Smooth muscle cell (in vitro differentiated cells): ENCODE data around the gene RNF145. TPM values are rescaled to one million over a fixed set of nuclear protein-coding genes. Genes with fewer than 3 reads are reported as not detected.

Source experiments
- DNase-seq: peaks from one replicate; lab custom pipeline; 2025; ENCODE audit not compliant: unreplicated experiment; lab: John Stamatoyannopoulos, UW
- H2AFZ ChIP-seq: fragments of 200-600 bp; sonication (generic); 2 replicates; pipeline ENCODE4 v1.6.0; 2016; ENCODE audit warnings: antibody characterized with exemption, low read depth, mild to moderate bottlenecking
- H3F3A ChIP-seq: fragments of 200-600 bp; sonication (generic); 2 replicates; pipeline ENCODE4 v1.6.0; 2017; ENCODE audit warnings: antibody characterized with exemption, low read depth
- H3K27ac ChIP-seq: fragments of 200-600 bp; sonication (generic); 2 replicates; pipeline ENCODE4 v1.5.1; 2016; ENCODE audit warnings: low read depth, mild to moderate bottlenecking
- H3K27me3 ChIP-seq: fragments of 200-600 bp; sonication (generic); 2 replicates; pipeline ENCODE4 v1.6.1; 2016; ENCODE audit warnings: low read depth, mild to moderate bottlenecking
- H3K36me3 ChIP-seq: fragments of 200-600 bp; sonication (generic); 2 replicates; pipeline ENCODE4 v1.5.1; 2016; ENCODE audit warnings: low read depth
- H3K4me1 ChIP-seq: fragments of 200-600 bp; sonication (generic); 2 replicates; pipeline ENCODE4 v1.5.1; 2016; ENCODE audit warnings: low read depth
- H3K4me2 ChIP-seq: fragments of 200-600 bp; sonication (generic); 2 replicates; pipeline ENCODE4 v1.6.0; 2016; ENCODE audit warnings: mild to moderate bottlenecking
- H3K4me3 ChIP-seq: fragments of 200-600 bp; sonication (generic); 2 replicates; pipeline ENCODE4 v1.5.1; 2016; ENCODE audit warnings: mild to moderate bottlenecking
- H3K79me2 ChIP-seq: fragments of 200-600 bp; sonication (generic); 2 replicates; pipeline ENCODE4 v1.6.0; 2016; ENCODE audit warnings: low read depth, mild to moderate bottlenecking
- H3K9ac ChIP-seq: fragments of 200-600 bp; sonication (generic); 2 replicates; pipeline ENCODE4 v1.6.0; 2016; ENCODE audit warnings: low read depth
- H3K9me3 ChIP-seq: fragments of 200-600 bp; sonication (generic); replicated peaks from 2 replicates; pipeline ENCODE4 v1.5.1; 2016; ENCODE audit warnings: low read depth
- H4K20me1 ChIP-seq: fragments of 200-600 bp; sonication (generic); 2 replicates; pipeline ENCODE4 v1.6.0; 2016; ENCODE audit warnings: low read depth
- WGBS: methylation state at CpG from one replicate; pipeline ENCODE4 v1.1.7; 2016; ENCODE audit warnings: low lambda C conversion rate; 5-methylcytosine and 5-hydroxymethylcytosine counted together
- polyA plus RNA-seq: library from polyadenylated mRNA; unstranded; fragments of >200 nt; fragmentation: Nextera tagmentation; extraction: Ambion mirVana; gene quantifications from 2 replicates; pipeline ENCODE4 v1.2.1, GENCODE V29; 2016
- total RNA-seq: library from RNA; depleted of rRNA; stranded (reverse); fragments of >200 nt; gene quantifications from 2 replicates; pipeline ENCODE4 v1.2.3, GENCODE V29; 2014
- TF ChIP-seq, protein P1 (sequence below): fragments of 200-600 bp; sonication (generic); IDR thresholded peaks from 2 replicates; pipeline ENCODE4 v1.5.1; 2017; ENCODE audit warnings: borderline replicate concordance, mild to moderate bottlenecking, antibody characterized with exemption; ENCODE audit not compliant: insufficient read depth, poor library complexity, severe bottlenecking

Gene RNF145
- total and polyA plus RNA-seq, 2 experiments from 2014 or later = 24.3 to 74.3 TPM

DNA sequence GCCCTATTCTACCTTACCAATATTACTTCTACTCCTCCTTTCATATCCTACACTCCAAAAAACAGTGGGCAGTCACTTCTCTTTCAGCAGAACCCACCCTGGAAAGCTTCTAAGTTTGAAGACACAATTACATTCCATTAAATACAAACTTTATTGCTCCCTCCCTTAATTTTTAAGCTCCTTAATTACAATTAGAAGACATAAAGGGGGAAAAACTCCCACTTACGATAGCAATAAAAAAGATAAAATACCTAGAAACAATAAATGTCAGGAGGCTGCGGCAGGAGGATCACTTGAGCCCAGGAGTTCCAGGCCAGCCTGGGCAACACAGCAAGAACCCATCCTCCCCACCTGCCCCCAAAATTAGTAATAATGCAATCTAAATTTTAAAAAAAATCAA, 9.6 kb downstream of the RNF145 start:
- no peak for DNase-seq
- WGBS = 90% methylated on average over 2 of the region's 2 CpGs
- Histone ChIP-seq H3K36me3 (peaks cover 4% of the 10 kb centered on the region), H4K20me1 (peaks cover 97% of the 10 kb centered on the region), H3F3A (no peaks in the 10 kb centered on the region), H3K4me1 (peaks cover 10% of the 10 kb centered on the region), H2AFZ (no peak overlapping the region), H3K4me3 (no peak overlapping the region), H3K27ac (no peak overlapping the region), H3K9me3 (no peaks in the 10 kb centered on the region), H3K79me2 (peaks cover 100% of the 10 kb centered on the region), H3K4me2 (no peak overlapping the region), H3K9ac (no peak overlapping the region), H3K27me3 (no peaks in the 10 kb centered on the region)
- TF ChIP-seq, protein P1, sequence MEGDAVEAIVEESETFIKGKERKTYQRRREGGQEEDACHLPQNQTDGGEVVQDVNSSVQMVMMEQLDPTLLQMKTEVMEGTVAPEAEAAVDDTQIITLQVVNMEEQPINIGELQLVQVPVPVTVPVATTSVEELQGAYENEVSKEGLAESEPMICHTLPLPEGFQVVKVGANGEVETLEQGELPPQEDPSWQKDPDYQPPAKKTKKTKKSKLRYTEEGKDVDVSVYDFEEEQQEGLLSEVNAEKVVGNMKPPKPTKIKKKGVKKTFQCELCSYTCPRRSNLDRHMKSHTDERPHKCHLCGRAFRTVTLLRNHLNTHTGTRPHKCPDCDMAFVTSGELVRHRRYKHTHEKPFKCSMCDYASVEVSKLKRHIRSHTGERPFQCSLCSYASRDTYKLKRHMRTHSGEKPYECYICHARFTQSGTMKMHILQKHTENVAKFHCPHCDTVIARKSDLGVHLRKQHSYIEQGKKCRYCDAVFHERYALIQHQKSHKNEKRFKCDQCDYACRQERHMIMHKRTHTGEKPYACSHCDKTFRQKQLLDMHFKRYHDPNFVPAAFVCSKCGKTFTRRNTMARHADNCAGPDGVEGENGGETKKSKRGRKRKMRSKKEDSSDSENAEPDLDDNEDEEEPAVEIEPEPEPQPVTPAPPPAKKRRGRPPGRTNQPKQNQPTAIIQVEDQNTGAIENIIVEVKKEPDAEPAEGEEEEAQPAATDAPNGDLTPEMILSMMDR = no peak

DNA sequence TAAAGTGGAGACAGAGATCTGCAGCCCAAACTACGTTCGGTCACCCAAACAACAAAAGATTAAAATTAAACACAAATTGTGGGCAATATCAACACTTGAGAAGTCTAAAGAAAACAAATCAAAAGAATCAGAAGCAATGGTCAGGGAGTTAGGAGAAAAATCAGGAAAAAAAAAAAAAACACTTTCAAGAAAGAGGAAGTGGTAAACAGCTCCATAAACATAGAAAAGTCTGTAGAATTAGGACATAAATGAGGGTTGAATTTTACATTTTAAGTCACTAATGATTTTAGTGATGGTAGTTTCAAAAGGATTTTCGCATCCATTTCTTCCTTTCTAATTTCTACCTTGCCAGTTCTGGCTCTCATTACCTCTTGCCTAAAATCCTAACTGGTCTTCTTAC, 10.1 kb downstream of the RNF145 start:
- no peak for DNase-seq
- 89% methylated on average over 3 of the region's 3 CpGs for WGBS

DNA sequence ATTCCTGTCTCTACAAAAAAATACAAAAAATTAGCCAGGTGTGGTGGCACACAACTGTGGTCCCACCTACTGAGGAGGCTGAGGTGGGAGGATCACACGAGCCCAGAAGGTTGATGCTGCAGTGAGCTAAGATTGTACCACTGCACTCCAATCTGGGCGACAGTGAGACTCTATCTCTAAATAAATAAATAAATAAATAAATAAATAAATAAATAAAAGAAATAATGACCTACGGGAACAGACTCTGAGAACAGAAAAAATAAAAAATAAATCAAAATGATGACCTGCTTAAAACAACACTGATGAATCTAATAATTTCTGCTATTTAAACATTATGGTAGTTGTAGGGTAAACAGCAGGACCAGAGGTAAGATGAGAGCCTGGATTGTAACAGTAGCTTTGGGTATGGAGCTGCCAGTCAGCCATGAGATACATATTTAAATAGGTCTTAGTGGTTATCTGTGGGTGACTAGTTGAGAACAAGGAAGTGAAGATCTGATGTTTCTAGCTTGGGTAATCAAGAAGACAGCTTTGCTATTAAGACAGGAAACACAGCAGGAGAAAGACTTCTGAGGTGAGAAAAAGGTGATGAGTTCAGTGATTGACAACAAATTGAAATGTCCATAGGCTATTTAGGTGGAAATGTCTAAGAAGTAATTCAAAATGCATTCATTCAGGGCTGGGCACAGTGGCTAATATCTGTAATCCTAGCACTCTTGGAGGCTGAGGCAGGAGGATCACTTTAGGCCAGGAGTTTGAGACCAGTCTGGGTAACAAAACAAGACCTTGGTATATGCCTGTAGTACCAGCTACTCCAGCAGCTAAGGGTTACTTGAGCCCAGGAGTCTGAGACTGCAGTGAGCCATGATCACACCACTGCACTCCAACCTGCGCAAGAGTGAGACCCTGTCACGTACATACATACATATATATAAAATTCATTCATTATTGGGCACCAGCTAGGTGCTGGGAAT, 11.0 kb downstream of the RNF145 start:
- no peaks in the 10 kb centered on the region for H3F3A ChIP-seq
- H3K4me2 ChIP-seq = no peak overlapping the region
- TF ChIP-seq, protein P1 = no peak
- no peak overlapping the region for H3K9ac ChIP-seq
- no peak overlapping the region for H3K4me3 ChIP-seq
- peaks cover 87% of the 10 kb centered on the region for H4K20me1 ChIP-seq
- H3K9me3 ChIP-seq = no peaks in the 10 kb centered on the region
- WGBS = 97% methylated on average over 5 of the region's 5 CpGs
- no peak overlapping the region for H2AFZ ChIP-seq
- peaks cover 100% of the 10 kb centered on the region for H3K79me2 ChIP-seq
- H3K27me3 ChIP-seq = no peaks in the 10 kb centered on the region
- no peak for DNase-seq
- peaks cover 9% of the 10 kb centered on the region for H3K36me3 ChIP-seq
- peaks cover 3% of the 10 kb centered on the region for H3K4me1 ChIP-seq
- H3K27ac ChIP-seq = no peak overlapping the region

More for the DNA sequence above, 10.1 kb downstream of the RNF145 start:
- Histone ChIP-seq H3K36me3 (peaks cover 9% of the 10 kb centered on the region), H3K4me3 (no peak overlapping the region), H3K9ac (no peak overlapping the region), H3K27me3 (no peaks in the 10 kb centered on the region), H3K4me2 (no peak overlapping the region), H4K20me1 (peaks cover 96% of the 10 kb centered on the region), H3K27ac (no peak overlapping the region), H3K79me2 (peaks cover 100% of the 10 kb centered on the region), H3K9me3 (no peaks in the 10 kb centered on the region), H3F3A (no peaks in the 10 kb centered on the region), H3K4me1 (peaks cover 10% of the 10 kb centered on the region), H2AFZ (no peak overlapping the region)
- TF ChIP-seq, protein P1 = no peak

DNA sequence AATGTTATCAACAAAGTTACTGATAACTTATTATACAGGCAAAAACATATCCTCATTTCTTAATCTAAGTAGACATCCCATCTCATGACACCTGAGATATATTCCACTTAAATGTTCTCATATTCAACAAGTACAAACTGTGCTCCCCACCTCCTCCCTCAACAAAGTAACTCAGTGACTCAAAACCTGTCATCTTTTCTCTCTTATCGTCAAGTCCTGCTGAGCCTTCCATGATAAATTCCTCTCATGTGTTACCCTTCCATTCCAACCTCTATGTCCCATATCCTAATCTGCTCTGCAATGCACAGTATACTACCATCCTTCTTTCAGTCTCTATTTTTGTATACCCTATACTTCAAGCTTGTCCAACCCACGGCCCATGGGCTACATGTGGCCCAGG, 13.6 kb downstream of the RNF145 start:
- peaks cover 9% of the 10 kb centered on the region for H3K36me3 ChIP-seq
- H3K79me2 ChIP-seq = peaks cover 100% of the 10 kb centered on the region
- no peaks in the 10 kb centered on the region for H3K4me1 ChIP-seq
- no peaks in the 10 kb centered on the region for H3K9me3 ChIP-seq
- TF ChIP-seq, protein P1 = no peak
- no peak overlapping the region for H3K27ac ChIP-seq
- no peak overlapping the region for H2AFZ ChIP-seq
- DNase-seq = no peak
- 90% methylated on average over 2 of the region's 2 CpGs for WGBS
- no peak overlapping the region for H3K4me2 ChIP-seq
- no peak overlapping the region for H3K9ac ChIP-seq
- H3F3A ChIP-seq = peaks cover 8% of the 10 kb centered on the region
- no peaks in the 10 kb centered on the region for H3K27me3 ChIP-seq
- H3K4me3 ChIP-seq = no peak overlapping the region
- peaks cover 63% of the 10 kb centered on the region for H4K20me1 ChIP-seq
